ENCODE data around the gene AMDHD2. TPM values are rescaled to one million over a fixed set of nuclear protein-coding genes. Genes with fewer than 3 reads are reported as not detected.
A peak's percentile ranks its signal among the peaks of the same experiment; 100 is the strongest.
"Not testable (repeated sequence)": the region's sequence is repeated elsewhere in the genome, so short reads cannot be mapped to it uniquely, and the experiment has no call there.

AMDHD2 gene
- total RNA-seq, 1 experiment from 2014 or later = 50.3 TPM

GRCh38 chr16:2560131-2560797 lies 40.1 kb downstream of the AMDHD2 start:
- H3K4me2 ChIP-seq (ENCODE audit: low read length); H2AFZ ChIP-seq (ENCODE audit: low read length); DNase-seq; H3K4me3 ChIP-seq (ENCODE audit: low read length); BruUV-seq (replicated peaks); H3K79me2 ChIP-seq (ENCODE audit: low read length); CTCF ChIA-PET; H3K27ac ChIP-seq (ENCODE audit: low read length); H3K9me3 ChIP-seq (ENCODE audit: low read length); POLR2A ChIA-PET (ENCODE audit: unreplicated experiment); intact Hi-C loops (cut with micrococcal nuclease); H4K20me1 ChIP-seq (ENCODE audit: low read length); H3F3A ChIP-seq (ENCODE audit: low read length, unreplicated experiment); H3K9me2 ChIP-seq (replicated peaks; ENCODE audit: low read length); H3K36me3 ChIP-seq (ENCODE audit: low read depth, low read length); H3K9ac ChIP-seq (ENCODE audit: low read length); H3K4me1 ChIP-seq (ENCODE audit: insufficient read depth, low read length); H3K27me3 ChIP-seq (ENCODE audit: low read length): not testable (repeated sequence)
- ATAC-seq = peak; percentile 16

GRCh38 chr16:2560798-2561133 lies 40.6 kb downstream of the AMDHD2 start:
- H3K79me2 ChIP-seq (ENCODE audit: low read length); H3K4me2 ChIP-seq (ENCODE audit: low read length); H3K36me3 ChIP-seq (ENCODE audit: low read depth, low read length); H3K4me3 ChIP-seq (ENCODE audit: low read length); H3K27me3 ChIP-seq (ENCODE audit: low read length); H4K20me1 ChIP-seq (ENCODE audit: low read length); H3K9me3 ChIP-seq (ENCODE audit: low read length); H3K9ac ChIP-seq (ENCODE audit: low read length); DNase-seq; CTCF ChIA-PET; H3K9me2 ChIP-seq (replicated peaks; ENCODE audit: low read length); H3K27ac ChIP-seq (ENCODE audit: low read length); H2AFZ ChIP-seq (ENCODE audit: low read length); H3F3A ChIP-seq (ENCODE audit: low read length, unreplicated experiment); H3K4me1 ChIP-seq (ENCODE audit: insufficient read depth, low read length); POLR2A ChIA-PET (ENCODE audit: unreplicated experiment); intact Hi-C loops (cut with micrococcal nuclease): not testable (repeated sequence)
- TSS peak; percentile 16 for BruUV-seq (replicated peaks)
- 0 out of 2 replicates have a peak, but pooled peaks have one; percentile 14 for TF ChIP-seq CTCF (conservative IDR thresholded peaks at IDR 0.05; ENCODE audit: low read depth, low read length)
- peak; percentile 99 for ATAC-seq

GRCh38 chr16:2567506-2567905 lies 47.3 kb downstream of the AMDHD2 start:
- H3K4me3 ChIP-seq (ENCODE audit: low read length); H3K9me3 ChIP-seq (ENCODE audit: low read length); DNase-seq; H3F3A ChIP-seq (ENCODE audit: low read length, unreplicated experiment); H4K20me1 ChIP-seq (ENCODE audit: low read length); CTCF ChIA-PET; ATAC-seq; H3K9ac ChIP-seq (ENCODE audit: low read length); POLR2A ChIA-PET (ENCODE audit: unreplicated experiment); H3K4me2 ChIP-seq (ENCODE audit: low read length); intact Hi-C loops (cut with micrococcal nuclease); H3K79me2 ChIP-seq (ENCODE audit: low read length); BruUV-seq (replicated peaks); H3K9me2 ChIP-seq (replicated peaks; ENCODE audit: low read length); H3K27ac ChIP-seq (ENCODE audit: low read length); H3K27me3 ChIP-seq (ENCODE audit: low read length); H2AFZ ChIP-seq (ENCODE audit: low read length); H3K36me3 ChIP-seq (ENCODE audit: low read depth, low read length); H3K4me1 ChIP-seq (ENCODE audit: insufficient read depth, low read length): not testable (repeated sequence)

- H3K9me2 ChIP-seq (replicated peaks; ENCODE audit: low read length); intact Hi-C loops (cut with micrococcal nuclease); H3K27me3 ChIP-seq (ENCODE audit: low read length); H3K27ac ChIP-seq (ENCODE audit: low read length); H3K4me1 ChIP-seq (ENCODE audit: insufficient read depth, low read length); H2AFZ ChIP-seq (ENCODE audit: low read length); H3K36me3 ChIP-seq (ENCODE audit: low read depth, low read length); H3K4me3 ChIP-seq (ENCODE audit: low read length); H3K79me2 ChIP-seq (ENCODE audit: low read length); H3K9me3 ChIP-seq (ENCODE audit: low read length); H3K4me2 ChIP-seq (ENCODE audit: low read length); H3F3A ChIP-seq (ENCODE audit: low read length, unreplicated experiment); DNase-seq; POLR2A ChIA-PET (ENCODE audit: unreplicated experiment); H4K20me1 ChIP-seq (ENCODE audit: low read length); CTCF ChIA-PET; H3K9ac ChIP-seq (ENCODE audit: low read length); BruUV-seq (replicated peaks): not testable (repeated sequence)
- peak; percentile 95 for ATAC-seq
Measured at GRCh38 chr16:2568573-2568972, 48.4 kb downstream of the AMDHD2 start.

GRCh38 chr16:2572704-2573103 lies 52.5 kb downstream of the AMDHD2 start:
- H3K9ac ChIP-seq (ENCODE audit: low read length); H3K9me3 ChIP-seq (ENCODE audit: low read length); BruUV-seq (replicated peaks); CTCF ChIA-PET; H4K20me1 ChIP-seq (ENCODE audit: low read length); POLR2A ChIA-PET (ENCODE audit: unreplicated experiment); H3K9me2 ChIP-seq (replicated peaks; ENCODE audit: low read length); H3K79me2 ChIP-seq (ENCODE audit: low read length); DNase-seq; H3K36me3 ChIP-seq (ENCODE audit: low read depth, low read length); H3K4me1 ChIP-seq (ENCODE audit: insufficient read depth, low read length); intact Hi-C loops (cut with micrococcal nuclease); H3K4me3 ChIP-seq (ENCODE audit: low read length); ATAC-seq; H3K27ac ChIP-seq (ENCODE audit: low read length); H2AFZ ChIP-seq (ENCODE audit: low read length); H3K27me3 ChIP-seq (ENCODE audit: low read length); H3F3A ChIP-seq (ENCODE audit: low read length, unreplicated experiment); H3K4me2 ChIP-seq (ENCODE audit: low read length): not testable (repeated sequence)

- H3K9me2 ChIP-seq (replicated peaks; ENCODE audit: low read length); H3K27me3 ChIP-seq (ENCODE audit: low read length); ATAC-seq; POLR2A ChIA-PET (ENCODE audit: unreplicated experiment); intact Hi-C loops (cut with micrococcal nuclease); H3K4me1 ChIP-seq (ENCODE audit: insufficient read depth, low read length); H3K4me2 ChIP-seq (ENCODE audit: low read length); BruUV-seq (replicated peaks); H3F3A ChIP-seq (ENCODE audit: low read length, unreplicated experiment); H3K79me2 ChIP-seq (ENCODE audit: low read length); DNase-seq; CTCF ChIA-PET; H3K36me3 ChIP-seq (ENCODE audit: low read depth, low read length); H3K4me3 ChIP-seq (ENCODE audit: low read length); H2AFZ ChIP-seq (ENCODE audit: low read length); H4K20me1 ChIP-seq (ENCODE audit: low read length); H3K27ac ChIP-seq (ENCODE audit: low read length); H3K9me3 ChIP-seq (ENCODE audit: low read length); H3K9ac ChIP-seq (ENCODE audit: low read length): not testable (repeated sequence)
Measured at GRCh38 chr16:2575839-2576238, 55.7 kb downstream of the AMDHD2 start.

Data from PC-3 (cell line).